Panc1 (cell line): ENCODE measurements around the gene CLK2. TPM values are rescaled to one million over a fixed set of nuclear protein-coding genes. Genes with fewer than 3 reads are reported as not detected.

Experiments
- ATAC-seq: fragments of 200-7000 bp; cut with Tn5 transposase; 2 replicates; pipeline ENCODE4 v1.9.1; 2020; ENCODE audit warnings: mild to moderate bottlenecking, moderate library complexity
- BruUV-seq: library from RNA; stranded (reverse); fragments of 400-500 nt; replicated peaks from 2 replicates; lab custom pipeline; 2021; lab: Mats Ljungman, UMichigan
- CTCF ChIA-PET: fragments of 300-600 bp; sonication (Branson Sonifier 250); formaldehyde crosslinking; loops from one replicate; lab custom pipeline; 2022; ENCODE audit warnings: antibody characterized with exemption; lab: Charles Lee
- POLR2A ChIA-PET: fragments of 300-600 bp; sonication (Branson Sonifier 250); formaldehyde crosslinking; loops from one replicate; lab custom pipeline; 2022; ENCODE audit warnings: antibody characterized with exemption; lab: Charles Lee
- DNase-seq: peaks from one replicate; pipeline ENCODE4 v3.0.0-alpha.2; 2010; ENCODE audit warnings: low read depth, low spot score
- H3K27ac ChIP-seq: 2 replicates; pipeline ENCODE4 v1.5.1; 2011; ENCODE audit warnings: mild to moderate bottlenecking, low read length, inconsistent platforms
- H3K27me3 ChIP-seq: fragments of 200-500 bp; sonication (Bioruptor generic); 2 replicates; pipeline ENCODE4 v1.6.0; 2014; ENCODE audit warnings: low read length, inconsistent platforms; ENCODE audit not compliant: control insufficient read depth, insufficient read depth
- H3K36me3 ChIP-seq: fragments of 200-500 bp; sonication (Bioruptor generic); 2 replicates; pipeline ENCODE4 v1.5.1; 2014; ENCODE audit warnings: inconsistent platforms, mild to moderate bottlenecking, low read length, moderate library complexity; ENCODE audit not compliant: control insufficient read depth, insufficient read depth
- H3K4me1 ChIP-seq: 2 replicates; pipeline ENCODE4 v1.5.1; 2011; ENCODE audit warnings: inconsistent platforms, mild to moderate bottlenecking, low read length, moderate library complexity; ENCODE audit not compliant: control insufficient read depth, insufficient read depth
- H3K4me3 ChIP-seq, 2 experiments: 2 replicates each; pipeline ENCODE4 v1.5.1; 2011 to 2012; ENCODE audit warnings: low read depth in 2 of 2, low read length in 2 of 2, mild to moderate bottlenecking in 2 of 2, inconsistent platforms in 1 of 2, moderate library complexity in 1 of 2
- H3K9me3 ChIP-seq: fragments of 200-500 bp; sonication (Bioruptor generic); 2 replicates; pipeline ENCODE4 v1.5.1; 2014; ENCODE audit warnings: low read depth, mild to moderate bottlenecking, inconsistent platforms, low read length, moderate library complexity; ENCODE audit not compliant: control insufficient read depth, insufficient read depth
- CTCF ChIP-seq: fragments of 450-650 bp; IDR thresholded peaks from 2 replicates; pipeline ENCODE4 v1.5.1; 2017; ENCODE audit warnings: mild to moderate bottlenecking
- POLR2AphosphoS5 ChIP-seq: IDR thresholded peaks from 2 replicates; pipeline ENCODE4 v1.6.1; 2012; ENCODE audit warnings: mild to moderate bottlenecking, low read depth, low read length, moderate library complexity
- REST ChIP-seq, 2 experiments: IDR thresholded peaks; 2 replicates each; pipeline ENCODE4 v1.6.1; 2011 to 2012; ENCODE audit warnings: low read depth in 2 of 2, control low read depth in 1 of 2, low read length in 1 of 2, mild to moderate bottlenecking in 1 of 2, moderate library complexity in 1 of 2; ENCODE audit not compliant: insufficient read depth in 1 of 2
- SIN3A ChIP-seq: IDR thresholded peaks from 2 replicates; pipeline ENCODE4 v1.6.1; 2012; ENCODE audit warnings: low read depth, mild to moderate bottlenecking, low read length, moderate library complexity, borderline replicate concordance; ENCODE audit not compliant: insufficient read depth
- TCF7L2 ChIP-seq: IDR thresholded peaks from 2 replicates; pipeline ENCODE4 v1.6.1; 2011; ENCODE audit warnings: mild to moderate bottlenecking, low read depth, low read length, inconsistent platforms
- in situ Hi-C: cut with HindIII; loops from 2 replicates; pipeline ENCODE4 v1.10.0; 2016; ENCODE audit warnings: low sequenced_read_pairs, low pct_unique_long_range_greater_than_20kb
- intact Hi-C: fragments of 100-400 bp; cut with micrococcal nuclease; formaldehyde crosslinking; loops from one replicate; pipeline ENCODE4 v1.10.0; 2022; ENCODE audit not compliant: unreplicated experiment
- total RNA-seq: library from RNA; stranded (reverse); gene quantifications from one replicate; pipeline ENCODE4 v1.2.1, GENCODE V29; 2021; ENCODE audit not compliant: unreplicated experiment

CLK2 gene
- total RNA-seq, 1 experiment from 2014 or later = 43.6 TPM

DNA sequence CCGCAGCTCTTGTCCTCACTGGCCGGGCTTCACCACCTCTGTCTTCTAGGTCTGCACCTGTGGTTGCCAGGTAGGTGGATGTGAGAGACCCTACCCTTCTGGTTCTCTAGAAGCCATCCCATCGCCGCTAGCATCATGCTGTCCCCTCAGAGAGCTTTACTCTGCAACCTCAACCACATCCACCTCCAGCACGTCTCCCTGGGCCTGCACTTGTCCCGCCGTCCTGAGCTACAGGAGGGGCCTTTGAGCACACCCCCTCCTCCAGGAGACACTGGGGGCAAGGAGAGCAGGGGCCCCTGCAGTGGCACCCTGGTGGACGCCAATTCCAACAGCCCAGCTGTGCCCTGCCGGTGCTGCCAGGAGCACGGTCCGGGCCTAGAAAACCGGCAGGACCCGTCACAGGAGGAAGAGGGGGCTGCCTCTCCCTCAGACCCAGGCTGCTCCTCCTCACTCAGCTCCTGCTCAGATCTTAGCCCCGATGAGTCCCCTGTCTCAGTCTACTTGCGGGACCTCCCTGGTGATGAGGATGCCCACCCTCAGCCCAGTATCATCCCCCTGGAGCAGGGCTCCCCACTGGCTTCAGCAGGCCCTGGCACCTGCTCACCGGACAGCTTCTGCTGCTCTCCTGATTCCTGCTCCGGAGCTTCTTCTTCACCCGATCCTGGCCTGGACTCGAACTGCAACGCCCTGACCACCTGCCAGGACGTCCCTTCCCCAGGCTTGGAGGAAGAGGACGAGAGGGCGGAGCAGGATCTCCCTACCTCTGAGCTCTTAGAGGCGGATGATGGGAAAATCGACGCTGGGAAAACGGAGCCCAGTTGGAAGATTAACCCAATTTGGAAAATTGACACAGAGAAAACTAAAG is 48.6 kb upstream of the CLK2 start:
- no peak for ATAC-seq
- ChIA-PET POLR2A (interaction anchor here (1.1 to 2.0 kb wide), 2 partner anchors 48 to 76 kb away, joined by 3 to 5 read pairs; partner anchors contain the start of gene CLK2), CTCF (interaction anchor here (0.6 to 3.5 kb wide), 3 partner anchors 42 to 912 kb away, joined by 3 to 34 read pairs (median 8); no protein-coding TSS in a partner anchor)
- Histone ChIP-seq H3K27me3 (no peaks in the 10 kb centered on the region), H3K27ac (peak overlapping the region; percentile 87), H3K36me3 (no peaks in the 10 kb centered on the region; the same call in 1 of the 2 replicates), H3K4me1 (peaks cover 36% of the 10 kb centered on the region), H3K9me3 (no peaks in the 10 kb centered on the region), H3K4me3 (peak overlapping the region; percentile 92 to 96)
- in situ Hi-C loops = no loop called here
- DNase-seq = no peak
- no TSS peak for BruUV-seq
- intact Hi-C loops = no loop called here
- no peak for TF ChIP-seq CTCF
- no peak; the same call in 1 of the 2 replicates for TF ChIP-seq POLR2AphosphoS5
- no peak for TF ChIP-seq REST (IDR thresholded peaks at IDR 0.05; ENCODE audit: insufficient read depth in 1 of 2, low read depth in 2 of 2, low read length in 1 of 2)
- no peak for TF ChIP-seq SIN3A
- TF ChIP-seq TCF7L2 = no peak

DNA sequence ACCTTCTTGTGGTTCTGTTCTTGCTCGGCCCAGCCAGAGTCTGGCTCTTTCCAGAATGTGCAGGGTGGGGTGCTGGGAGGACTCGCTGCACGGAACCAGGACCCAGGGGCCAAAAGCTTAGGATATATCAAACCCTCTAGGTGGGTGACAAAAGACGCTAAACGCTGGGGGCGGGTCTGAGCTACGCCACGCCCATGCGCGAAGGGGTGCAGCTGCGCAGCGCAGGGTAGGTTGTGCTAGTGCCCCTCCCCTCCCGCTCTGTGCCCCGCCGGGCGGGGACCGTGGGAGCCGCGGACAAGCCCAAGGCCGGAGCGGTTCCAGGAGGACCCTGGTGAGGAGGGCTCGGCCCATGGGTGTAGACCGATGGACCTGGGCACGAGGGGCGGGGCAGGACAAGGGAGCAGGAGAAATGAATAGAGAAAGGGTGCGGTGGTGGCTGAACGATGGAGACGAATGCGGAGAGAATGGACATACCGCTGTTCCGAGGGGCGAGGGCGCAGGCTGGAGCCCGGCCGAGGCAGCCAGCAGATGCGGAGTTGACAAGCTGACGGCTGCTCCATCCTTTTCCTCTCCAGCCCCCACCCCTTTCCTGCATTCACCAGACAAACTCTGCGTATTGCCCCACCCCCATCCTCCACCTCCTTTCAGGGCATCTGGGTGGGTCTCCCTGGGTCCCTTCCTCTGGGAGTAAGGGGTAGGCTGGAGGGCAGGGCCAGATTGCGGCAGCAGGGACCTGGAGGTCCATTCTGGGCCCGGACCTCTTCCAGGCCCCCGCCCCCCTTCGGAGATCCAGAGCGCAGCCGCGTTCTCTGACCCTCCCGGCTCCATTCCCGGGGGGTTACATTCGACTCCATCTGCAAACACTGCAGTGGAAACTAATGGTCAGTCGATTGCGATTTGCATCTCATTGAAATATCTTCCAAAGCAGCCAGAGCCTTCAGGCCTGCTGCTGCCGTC is 47.6 kb upstream of the CLK2 start, which contains the start of gene RUSC1:
Gene RUSC1, plus strand, starts transcription at position 234 of the 957 bp plus-strand sequence. CDS start 880 bp downstream, outside the sequence.
- Histone ChIP-seq H3K4me1 (peaks cover 28% of the 10 kb centered on the region), H3K27ac (peak within 1 kb of the TSS; percentile 87), H3K36me3 (no peaks in the 10 kb centered on the region; the same call in 1 of the 2 replicates), H3K27me3 (no peaks in the 10 kb centered on the region), H3K4me3 (peak within 1 kb of the TSS; percentile 92 to 96), H3K9me3 (no peaks in the 10 kb centered on the region)
- POLR2A ChIA-PET = interaction anchor here (2.0 kb wide), 1 partner anchor 48 kb away, joined by 5 read pairs; the partner anchor contains the start of gene CLK2
- ATAC-seq (peak; percentile 23), DNase-seq (no peak)
- TSS peak; percentile 39 for BruUV-seq
- intact Hi-C loops = no loop called here
- CTCF ChIA-PET = interaction anchor here (0.6 to 1.0 kb wide), 3 partner anchors 70 to 913 kb away, joined by 3 to 8 read pairs (median 4); no protein-coding TSS in a partner anchor
- TF ChIP-seq SIN3A (peak; percentile 52; the same call in 1 of the 2 replicates), CTCF (no peak), POLR2AphosphoS5 (peak; percentile 96), TCF7L2 (no peak), REST (IDR thresholded peaks at IDR 0.05; ENCODE audit: insufficient read depth in 1 of 2, low read depth in 2 of 2, low read length in 1 of 2) (no peak)
- in situ Hi-C loops = no loop called here
